CD4-positive, alpha-beta T cell treated with Interleukin-15 for 4 hours (primary cell): ENCODE measurements around the gene NDUFAF5.
"Not testable (repeated sequence)": the region's sequence is repeated elsewhere in the genome, so short reads cannot be mapped to it uniquely, and the experiment has no call there.

ENCODE experiments used
- DNase-seq: peaks from one replicate; pipeline ENCODE4 v3.0.0-alpha.2; 2020; ENCODE audit warnings: low spot score

The NDUFAF5 gene, protein sequence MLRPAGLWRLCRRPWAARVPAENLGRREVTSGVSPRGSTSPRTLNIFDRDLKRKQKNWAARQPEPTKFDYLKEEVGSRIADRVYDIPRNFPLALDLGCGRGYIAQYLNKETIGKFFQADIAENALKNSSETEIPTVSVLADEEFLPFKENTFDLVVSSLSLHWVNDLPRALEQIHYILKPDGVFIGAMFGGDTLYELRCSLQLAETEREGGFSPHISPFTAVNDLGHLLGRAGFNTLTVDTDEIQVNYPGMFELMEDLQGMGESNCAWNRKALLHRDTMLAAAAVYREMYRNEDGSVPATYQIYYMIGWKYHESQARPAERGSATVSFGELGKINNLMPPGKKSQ

DNA sequence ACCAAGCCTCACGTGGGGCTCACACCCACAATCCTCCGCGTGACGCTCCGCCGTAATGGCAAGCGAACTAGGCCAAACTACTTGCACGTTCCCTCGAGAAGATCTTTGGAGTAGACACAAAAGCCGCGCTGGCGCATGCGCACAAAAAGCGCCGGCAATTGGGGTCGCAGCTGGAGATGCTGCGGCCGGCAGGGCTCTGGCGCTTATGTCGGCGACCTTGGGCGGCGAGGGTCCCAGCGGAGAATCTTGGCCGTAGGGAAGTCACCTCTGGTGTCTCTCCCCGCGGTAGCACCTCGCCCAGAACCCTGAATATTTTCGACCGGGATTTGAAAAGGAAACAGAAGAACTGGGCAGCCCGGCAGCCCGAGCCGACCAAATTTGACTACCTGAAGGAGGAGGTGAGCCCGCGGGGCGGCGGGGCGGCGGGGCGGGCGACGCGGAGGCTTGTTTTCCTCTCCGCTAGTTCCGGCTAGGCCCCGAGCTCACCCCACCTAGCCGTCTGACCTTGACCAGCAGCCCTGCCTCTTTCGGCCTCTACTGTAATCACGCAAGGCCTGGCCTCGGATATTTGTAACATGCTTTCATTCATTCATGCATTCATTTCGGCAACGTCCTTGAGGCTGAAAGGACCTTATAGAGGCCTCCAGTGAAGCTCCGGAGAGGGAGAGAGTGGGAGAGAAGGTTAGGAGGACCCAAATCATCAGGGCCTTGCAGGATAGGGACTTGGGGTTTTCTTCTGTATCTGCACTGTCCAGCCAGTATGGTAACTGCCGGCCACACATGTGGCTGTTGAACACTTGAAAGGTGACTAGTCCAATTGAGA is at the start of gene NDUFAF5, which contains the start of gene ESF1:
NDUFAF5 (plus strand) TSS at position 136 of the 823 bp plus-strand sequence; CDS start at position 177, 41 bp downstream.
ESF1 (minus strand) TSS at position 27 of the 823 bp plus-strand sequence. CDS start 1,779 bp downstream, outside the sequence.
- peak; percentile 95 for DNase-seq

DNA sequence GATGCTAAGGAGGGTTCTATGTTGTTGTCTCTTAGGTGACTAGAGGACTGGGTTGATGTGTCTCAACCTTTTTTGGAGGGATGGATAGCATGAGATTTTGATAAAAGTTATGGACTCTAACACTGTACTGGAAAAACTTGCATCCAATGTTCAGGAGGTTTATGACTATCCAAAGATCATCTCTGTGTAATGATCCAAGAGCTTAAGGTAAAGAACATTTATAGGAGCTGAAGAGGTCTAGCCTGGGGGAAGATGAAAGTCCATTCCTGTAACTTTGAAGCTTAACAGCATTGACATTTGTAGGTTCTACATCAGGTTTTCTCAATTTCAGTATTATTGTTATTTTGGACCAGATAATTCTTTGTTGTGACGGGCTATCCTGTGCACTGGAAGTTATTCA is 49.0 kb upstream of the NDUFAF5 start:
- DNase-seq, result no peak

DNA sequence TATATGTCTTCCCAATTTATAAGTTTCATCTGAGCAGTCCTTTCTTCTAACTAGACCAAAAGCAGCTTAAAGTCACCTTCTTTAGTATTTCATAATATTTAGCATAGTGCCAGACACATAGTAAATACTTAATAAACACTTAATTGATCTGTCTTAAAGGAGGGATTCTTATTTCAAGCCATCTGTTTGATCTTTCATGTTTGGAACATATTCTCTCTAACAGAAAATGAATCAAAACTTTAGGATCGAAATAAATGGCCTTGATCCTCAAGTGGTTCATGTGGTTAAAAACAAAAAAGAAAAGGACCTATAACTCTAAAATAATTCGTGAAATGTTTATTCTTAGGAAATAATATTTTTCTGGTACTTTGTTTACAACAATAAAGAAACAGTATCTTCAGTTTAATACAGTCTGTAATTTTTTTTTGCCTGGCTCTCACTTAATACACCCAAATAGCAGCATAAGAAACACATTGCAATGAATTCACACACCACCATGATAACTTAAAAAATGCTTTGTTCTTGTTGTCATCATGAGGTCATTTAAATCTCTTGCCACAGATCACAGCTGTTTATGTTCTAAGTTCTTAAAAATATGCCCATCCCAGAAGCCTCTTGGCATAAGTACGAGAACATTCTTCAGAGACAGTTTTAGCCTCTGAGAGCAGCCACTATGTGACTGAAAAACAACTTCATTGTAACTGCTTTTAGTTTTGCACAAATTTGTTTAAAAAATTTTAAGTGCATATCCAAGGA is 48.2 kb upstream of the NDUFAF5 start:
- no peak for DNase-seq

DNA sequence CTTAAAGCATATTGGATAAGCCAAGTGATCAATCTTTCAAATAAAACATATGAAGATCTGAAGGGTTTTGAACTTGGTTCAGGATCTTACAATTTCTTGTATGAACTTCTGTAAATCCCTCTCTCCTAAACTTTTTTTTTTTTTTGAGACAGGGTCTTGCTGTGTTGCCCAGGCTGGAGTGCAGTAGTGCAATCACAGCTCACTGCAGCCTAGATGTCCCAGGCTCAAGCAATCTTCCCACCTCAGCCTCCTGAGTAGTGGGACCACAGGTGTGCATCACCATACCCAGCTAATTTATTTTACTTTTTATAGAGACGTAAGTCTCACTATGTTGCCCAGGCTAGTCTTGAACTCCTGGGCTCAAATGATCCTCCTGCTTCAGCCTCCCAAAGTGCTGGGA is 46.6 kb upstream of the NDUFAF5 start:
- not testable (repeated sequence) for DNase-seq

DNA sequence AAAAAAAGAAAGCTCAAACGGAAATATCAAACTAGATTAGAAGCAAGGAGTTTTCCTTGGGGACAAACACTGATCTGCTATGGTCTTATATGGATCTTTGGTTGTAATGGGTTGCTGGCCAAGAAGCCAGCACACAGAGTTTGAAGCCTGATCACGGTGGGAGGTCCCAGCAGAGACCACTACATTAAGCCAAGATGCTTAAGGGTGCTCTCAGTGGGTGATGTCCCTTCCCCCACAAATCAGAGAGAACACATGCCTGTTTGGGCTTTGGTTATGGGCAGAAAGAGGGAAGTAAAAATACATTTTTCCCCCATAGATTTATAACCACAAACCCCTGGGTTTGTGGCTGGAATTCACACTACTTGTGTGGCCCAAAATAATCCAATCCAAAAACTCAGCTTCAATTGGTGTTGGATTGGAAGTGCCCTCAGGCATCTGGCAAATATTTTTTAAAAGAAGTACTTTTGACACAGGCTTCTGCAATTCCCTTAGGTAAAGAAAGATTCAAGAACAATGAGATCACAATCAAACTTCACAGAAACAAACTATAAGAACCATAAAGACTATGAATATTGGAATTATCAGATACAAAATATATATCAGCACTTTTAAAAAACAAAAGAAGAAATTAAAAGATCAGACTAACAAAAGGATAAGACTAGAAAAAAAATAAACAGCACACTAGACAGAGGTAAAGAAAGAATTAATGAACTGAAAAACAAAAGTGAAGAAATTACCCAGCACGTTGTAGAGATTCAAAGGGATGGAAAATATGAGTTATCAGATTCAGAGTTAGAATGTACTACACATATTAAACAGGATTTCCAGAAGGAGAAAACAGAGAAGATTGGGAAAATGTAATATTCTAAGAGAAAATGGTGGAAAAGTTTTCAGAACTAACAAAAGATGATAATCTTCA is 44.8 kb upstream of the NDUFAF5 start:
- DNase-seq, result no peak

DNA sequence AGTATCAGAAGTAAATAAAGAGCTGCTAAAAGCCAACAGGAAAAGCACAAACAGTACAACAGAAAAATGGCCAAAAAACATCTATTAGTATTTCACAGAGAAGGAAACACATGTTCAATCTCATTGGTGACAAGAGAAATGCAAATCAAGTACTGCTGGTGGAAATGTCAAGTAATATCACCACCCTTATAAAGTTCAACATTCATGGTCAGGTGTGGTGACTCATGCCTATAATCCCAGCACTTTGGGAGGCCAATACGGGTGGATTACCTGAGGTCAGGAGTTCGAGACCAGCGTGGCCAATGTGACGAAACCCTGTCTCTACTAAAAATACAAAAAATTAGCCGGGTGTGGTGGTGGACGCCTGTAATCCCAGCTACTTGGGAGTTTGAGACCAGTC is 42.9 kb upstream of the NDUFAF5 start:
- DNase-seq, result no peak

DNA sequence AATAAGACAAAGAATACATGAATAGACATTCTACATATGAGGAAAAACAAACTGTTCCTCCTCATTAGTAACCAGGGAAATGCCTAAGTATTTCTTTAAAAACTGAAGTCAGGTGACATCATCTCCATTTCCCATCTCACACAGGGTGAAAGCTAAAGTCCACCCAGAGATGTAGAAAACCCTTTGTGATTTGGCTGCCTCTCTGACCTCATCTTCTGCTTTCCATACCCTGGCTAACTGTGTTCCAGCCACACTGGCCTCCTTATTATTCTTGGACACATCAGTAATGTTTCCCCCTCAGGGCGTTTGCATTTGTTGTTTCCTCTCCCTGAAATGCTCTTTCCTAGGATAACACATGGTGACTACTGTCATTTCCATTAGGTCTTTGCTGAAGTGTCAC is 40.5 kb upstream of the NDUFAF5 start:
- no peak for DNase-seq

DNA sequence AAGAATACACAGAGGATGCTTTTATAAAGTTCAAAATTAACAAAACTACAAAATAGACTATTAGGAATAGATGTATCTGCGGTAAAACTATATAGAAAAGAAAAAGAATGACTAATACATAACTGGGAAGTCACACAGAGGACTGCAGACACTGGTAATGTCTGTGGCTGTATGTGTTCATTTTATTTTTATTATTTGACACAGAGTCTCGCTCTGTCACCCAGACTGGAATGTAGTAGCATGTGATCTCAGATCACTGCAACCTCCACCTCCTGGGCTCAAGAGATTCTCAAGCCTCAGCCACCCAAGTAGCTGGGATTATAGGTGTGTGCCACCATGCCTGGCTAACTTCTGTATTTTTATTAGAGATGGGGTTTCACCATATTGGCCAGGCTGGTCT is 39.0 kb upstream of the NDUFAF5 start:
- DNase-seq, result no peak

DNA sequence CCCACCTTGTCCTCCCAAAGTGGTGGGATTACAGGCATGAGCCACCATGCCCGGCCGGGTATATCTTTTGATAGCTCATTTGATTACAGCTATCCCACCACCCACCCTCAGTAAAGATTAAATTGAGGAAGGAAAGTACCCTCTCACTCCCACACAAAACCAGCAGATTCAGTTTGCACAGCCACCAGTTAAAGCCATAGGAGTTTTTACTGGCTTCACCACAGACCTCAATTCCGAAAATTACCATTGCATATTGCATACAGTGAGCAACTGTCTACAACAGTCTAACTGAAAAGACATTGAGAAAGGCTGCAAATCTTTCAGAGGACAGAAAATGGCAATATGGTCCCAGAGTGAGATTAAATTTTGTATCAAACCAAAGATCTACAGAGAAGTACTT is 35.0 kb upstream of the NDUFAF5 start:
- DNase-seq, result no peak

DNA sequence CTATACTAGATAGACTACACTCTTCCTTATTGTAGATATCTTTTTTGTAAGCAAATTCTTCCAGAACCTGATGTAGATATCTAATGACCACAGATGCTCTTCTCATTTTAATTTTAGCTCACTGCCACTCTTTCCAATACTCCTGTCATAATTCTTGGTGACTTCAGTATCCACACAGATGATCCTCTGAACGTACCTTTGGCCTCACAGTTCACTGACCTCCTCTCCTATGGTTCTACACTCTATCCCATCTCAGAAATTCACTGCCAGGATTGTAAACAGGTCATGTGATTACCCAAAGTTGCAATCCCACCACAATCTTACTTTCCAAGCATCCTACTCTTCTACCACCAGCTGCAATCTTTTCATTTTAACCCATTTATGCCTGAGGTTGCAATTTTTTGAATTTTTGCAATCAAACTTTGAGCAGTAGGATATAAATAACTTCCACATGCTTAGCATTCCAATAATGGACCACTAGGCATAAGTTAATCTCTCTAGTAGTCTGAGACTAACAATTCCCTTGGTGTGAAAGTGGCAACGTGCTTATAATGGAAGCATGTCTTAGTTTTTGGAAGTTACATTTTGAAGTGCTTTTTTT is 31.3 kb upstream of the NDUFAF5 start:
- no peak for DNase-seq

DNA sequence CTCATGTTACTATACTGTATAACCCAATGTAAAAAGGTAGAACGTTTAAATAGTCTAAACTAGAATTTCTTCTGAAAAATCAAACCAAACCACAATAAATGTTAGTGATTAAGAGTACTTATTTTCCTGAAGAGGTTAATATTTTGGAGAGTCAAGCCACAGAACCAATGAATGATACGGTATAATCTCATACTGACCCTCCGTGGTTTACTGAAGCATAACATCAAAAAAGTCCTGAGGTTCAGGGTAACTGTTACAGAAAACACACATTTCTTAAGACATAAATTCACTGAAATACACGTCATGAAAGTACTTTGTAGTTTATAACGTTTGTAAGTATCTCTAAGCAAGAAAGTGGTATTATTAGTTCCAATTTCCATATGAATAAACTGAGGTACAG is 29.0 kb upstream of the NDUFAF5 start:
- DNase-seq, result no peak

DNA sequence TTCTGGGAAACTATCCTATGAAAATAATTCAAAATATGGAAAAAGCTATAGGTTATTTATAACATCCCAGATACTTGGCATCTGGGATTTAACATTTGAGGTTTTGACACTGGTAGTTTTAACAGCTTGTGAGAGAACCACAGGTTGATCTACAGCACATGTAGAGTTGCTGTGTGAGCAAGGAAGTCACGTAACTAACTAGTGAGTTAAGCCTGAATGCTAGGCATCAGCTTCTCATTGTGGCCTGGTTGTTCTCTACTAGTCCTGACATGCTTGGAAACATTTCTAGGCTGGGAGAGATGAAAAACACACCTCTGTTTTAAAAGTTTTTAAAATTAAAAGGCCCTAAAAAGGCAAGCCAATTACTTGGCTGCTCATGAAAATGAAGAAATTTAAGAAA is 28.3 kb upstream of the NDUFAF5 start:
- no peak for DNase-seq

DNA sequence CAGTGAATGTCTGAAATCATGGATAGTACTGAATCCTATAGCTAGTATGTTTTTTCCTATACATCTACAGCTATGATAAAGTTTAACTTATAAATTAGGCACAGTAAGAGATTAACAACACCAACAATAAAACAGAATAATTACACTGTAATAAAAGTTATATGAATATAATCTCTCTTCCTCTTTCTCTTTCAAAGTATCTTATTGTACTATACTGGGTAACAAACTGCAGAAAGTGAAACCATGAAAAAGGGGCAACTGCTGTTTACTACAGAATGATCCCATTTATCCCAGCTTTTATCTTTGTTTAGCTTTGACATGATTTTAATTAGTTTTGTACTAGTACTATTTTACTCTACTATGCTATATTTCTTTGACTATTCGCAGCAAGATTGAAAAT is 25.9 kb upstream of the NDUFAF5 start:
- DNase-seq, result no peak

DNA sequence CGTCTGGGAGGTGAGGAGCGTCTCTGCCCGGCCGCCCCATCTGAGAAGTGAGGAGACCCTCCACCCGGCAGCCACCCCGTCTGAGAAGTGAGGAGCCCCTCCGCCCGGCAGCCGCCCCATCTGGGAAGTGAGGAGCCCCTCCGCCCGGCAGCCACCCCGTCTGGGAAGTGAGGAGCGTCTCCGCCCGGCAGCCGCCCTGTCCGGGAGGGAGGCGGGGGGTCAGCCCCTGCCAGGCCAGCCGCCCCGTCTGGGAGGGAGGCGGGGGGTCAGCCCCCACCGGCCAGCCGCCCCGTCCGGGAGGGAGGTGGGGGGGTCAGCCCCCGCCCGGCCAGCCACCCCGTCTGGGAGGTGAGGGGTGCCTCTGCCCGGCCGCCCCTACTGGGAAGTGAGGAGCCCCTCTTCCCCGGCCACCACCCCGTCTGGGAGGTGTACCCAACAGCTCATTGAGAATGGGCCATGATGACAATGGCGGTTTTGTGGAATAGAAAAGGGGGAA is 24.3 kb upstream of the NDUFAF5 start:
- DNase-seq, result not testable (repeated sequence)

DNA sequence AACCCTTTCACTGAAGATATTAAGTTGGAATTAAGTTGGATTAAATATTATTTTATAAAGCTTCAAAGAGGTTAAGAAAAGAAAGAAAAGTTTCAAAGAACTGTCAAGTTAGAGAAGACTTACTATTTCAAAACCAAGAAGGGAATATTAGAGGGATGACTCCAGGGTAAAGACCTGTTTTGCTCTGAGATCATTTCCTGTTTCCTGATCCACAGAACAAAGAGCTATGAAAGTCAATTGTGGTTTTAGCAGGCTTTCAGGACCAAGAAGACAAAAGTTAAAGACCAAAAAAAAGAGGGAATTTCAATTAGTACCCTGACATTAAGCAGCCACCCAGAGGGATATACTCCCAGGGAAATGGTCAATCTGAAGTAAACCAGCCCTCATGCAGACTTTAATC is 19.5 kb upstream of the NDUFAF5 start:
- DNase-seq, result no peak

DNA sequence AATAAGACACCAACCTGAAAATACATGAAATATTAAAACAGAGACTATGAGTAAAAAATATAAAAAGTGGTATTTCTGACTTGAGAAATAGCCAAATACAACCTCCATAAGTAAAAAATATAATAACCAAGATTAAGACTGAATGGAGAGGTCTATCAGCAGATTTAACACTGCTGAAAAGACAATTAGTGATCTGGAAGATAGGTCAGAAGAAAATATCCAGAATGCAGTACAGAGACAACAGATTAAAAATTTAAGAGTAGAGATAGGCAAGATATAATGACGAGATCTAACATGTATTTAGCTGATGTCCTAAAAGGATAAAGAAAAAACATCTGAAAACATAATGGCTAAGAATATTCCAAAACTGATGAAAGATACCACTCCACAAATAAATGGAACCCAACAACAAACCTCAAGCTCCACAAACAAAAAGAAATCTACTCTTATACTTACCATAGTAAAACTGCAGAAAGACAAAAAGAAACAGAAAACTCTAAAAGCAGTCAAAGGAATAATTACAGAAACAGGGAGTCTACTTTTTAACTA is 18.9 kb upstream of the NDUFAF5 start:
- DNase-seq, result no peak

DNA sequence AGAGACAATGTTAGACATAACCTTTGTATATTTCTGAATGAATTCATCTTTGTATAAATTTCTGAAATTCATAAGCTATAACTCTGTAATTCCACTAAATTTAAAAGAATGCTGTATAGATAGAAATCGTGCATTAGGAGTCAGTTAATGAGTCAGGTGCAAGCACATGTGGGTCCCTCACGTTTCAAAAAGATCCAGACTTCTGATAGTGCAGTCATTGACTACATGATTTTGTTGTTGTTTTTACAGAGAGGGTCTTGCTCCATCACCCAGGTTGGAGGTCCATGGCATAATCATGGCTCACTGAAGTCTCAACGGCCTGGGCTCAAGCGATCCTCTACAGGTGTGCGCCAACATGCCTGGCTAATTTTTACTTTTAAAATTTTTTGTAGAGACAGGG is 14.7 kb upstream of the NDUFAF5 start:
- no peak for DNase-seq

DNA sequence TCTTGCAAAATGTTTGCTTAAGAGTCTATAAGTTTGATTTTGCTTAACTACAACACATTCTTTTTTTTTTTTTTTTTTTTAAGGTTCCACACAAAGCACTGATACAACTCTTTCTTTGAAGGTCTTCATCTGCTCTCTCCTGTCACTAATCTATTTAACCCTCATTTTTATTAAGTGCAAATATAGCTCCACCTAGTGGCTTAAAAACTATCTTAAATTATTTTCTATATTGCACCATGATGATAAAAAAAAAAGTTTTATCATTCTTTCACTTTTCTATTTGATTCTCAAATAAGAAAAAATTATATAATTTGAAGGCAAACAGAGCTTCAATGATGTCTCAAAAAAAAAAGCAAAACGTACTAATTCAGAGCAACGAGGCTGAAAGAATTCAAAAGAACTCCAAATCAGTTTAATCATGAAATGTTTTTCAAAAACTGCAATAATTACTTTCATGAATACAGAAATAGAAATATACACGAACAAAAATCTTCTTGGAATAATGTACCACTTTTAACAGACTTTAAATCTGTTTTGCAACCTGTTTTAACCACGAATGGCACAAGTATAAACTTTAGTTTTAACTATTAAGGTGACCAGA is 12.9 kb upstream of the NDUFAF5 start:
- DNase-seq, result peak; percentile 12

DNA sequence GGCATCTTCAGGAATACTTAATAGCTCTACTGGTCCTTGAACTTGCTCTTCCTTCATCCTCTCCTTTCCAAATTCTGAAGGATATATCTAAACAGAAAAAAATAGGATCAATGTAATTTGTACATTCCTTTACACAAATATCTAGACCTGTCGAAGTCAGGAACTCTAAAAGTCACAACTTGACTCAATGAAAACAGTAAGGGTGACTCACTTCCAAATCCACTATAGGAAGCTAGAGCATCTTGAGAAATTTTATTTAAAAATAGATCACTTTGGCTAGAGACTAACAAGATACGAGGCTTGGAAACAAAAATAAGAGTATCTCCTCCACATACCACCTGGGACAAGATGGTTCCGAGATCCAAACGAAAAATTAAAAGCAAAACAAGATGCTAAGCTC is 12.3 kb upstream of the NDUFAF5 start:
- DNase-seq, result no peak

DNA sequence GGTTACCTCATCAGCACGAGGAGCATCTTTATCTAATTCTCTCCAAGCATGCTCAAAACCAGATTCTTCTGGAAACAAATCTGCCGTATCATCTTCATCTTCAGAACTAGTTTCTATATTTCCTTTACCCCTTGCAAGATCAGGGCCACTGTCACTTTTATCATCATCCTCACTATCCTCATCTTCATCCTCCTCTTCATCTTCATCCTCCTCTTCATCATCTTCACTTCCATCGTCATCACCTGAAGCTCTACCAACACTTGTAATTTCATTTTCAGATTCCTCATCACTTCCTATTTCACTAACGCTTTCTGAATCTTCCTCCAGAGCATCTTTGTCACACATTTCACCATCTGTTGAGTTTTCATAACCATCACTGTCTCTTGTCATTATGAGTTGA is 9.0 kb upstream of the NDUFAF5 start:
- no peak for DNase-seq
